Left renal pelvis (tissue), 4 donors: ENCODE results near the gene CAMK1D. TPM values are rescaled to one million over a fixed set of nuclear protein-coding genes. Genes with fewer than 3 reads are reported as not detected.
"Not testable (repeated sequence)": the region's sequence is repeated elsewhere in the genome, so short reads cannot be mapped to it uniquely, and the experiment has no call there.

Experiments used
- DNase-seq, 4 donors: peaks; one replicate each; pipeline ENCODE4 v3.0.0-alpha.2; 2013; ENCODE audit warnings: low read depth in 4 of 4, low spot score in 3 of 4
- polyA plus RNA-seq, 4 donors: library from polyadenylated mRNA; unstranded; fragments of 120-200 nt; gene quantifications; one replicate each; pipeline ENCODE4 v1.2.1, GENCODE V29; 2013; ENCODE audit not compliant: insufficient read length in 4 of 4

Gene CAMK1D
- polyA plus RNA-seq, 4 donors, result 11.1 to 20.6 (median 11.2) TPM

DNA sequence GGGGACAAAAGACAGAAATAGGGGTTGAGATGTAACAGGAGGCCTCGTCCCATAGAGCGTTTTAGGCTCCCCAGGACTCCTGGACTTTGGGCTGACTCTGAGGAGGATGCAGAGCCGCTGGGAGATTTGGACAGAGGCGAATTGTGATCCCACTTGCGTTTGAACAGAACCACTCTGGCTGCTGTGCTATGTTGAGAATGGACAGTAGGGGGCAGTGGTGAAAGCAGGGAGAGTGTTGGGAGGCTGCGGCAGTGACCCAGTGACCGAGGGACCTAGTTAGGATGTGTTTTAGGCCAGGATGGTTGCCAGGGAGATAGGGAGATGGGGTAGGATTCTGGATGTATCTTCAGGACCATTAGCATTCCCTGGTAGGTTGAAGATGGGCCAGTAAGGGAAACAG is 380.5 kb downstream of the CAMK1D start:
- DNase-seq, result no peak

DNA sequence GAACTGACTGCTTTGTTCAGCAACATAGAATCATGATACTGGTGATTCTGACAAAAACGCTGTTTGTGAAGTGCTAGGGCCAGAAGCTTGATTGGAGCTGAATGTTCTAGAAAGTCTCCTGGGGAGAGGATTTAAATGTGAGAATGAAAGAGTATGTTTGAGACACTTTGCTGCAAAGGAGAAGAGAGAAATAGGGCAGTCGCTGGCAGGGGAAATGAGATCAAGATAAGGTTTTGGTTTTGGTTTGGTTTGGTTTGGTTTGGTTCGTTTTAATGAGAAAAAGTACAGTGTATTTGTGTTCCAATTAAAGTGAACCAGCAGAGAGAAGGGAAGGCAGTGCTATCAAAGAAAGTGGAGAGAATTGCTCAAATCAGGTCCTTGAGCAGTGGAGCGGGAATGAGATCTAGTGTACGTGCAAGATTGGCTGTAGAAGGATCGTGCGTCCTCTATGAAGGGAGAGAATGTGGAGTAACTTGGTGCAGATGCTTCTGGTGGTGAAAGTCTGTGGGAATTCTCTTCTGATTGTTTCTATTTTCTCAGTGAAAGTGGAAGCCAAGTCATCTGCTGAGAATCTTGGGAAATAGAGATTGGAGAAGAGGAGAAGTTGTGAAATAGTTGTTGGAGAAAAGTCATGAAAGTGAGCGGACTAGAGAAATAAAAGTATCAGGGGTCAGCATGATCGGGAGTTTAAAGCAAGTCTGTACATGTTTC is 381.6 kb downstream of the CAMK1D start:
- DNase-seq, result no peak

DNA sequence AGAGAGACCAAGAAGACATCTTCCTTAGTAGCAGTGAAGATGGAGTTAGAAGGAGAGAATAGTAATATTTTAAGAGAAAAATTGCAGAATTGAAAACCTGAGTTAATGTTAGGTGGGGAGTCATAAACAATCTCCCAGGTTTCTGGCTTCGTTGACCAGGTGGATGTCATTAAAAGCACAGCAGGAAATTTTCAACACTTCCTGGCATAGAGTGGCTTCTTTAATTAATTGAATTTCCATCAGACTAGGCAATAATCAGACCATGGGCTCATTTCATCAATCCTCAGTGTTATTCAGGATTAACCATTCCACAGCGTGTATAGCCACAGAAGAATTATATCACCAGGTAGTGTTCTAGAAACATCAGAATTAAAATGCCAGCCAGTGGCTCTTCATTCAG is 383.9 kb downstream of the CAMK1D start:
- DNase-seq, result no peak

DNA sequence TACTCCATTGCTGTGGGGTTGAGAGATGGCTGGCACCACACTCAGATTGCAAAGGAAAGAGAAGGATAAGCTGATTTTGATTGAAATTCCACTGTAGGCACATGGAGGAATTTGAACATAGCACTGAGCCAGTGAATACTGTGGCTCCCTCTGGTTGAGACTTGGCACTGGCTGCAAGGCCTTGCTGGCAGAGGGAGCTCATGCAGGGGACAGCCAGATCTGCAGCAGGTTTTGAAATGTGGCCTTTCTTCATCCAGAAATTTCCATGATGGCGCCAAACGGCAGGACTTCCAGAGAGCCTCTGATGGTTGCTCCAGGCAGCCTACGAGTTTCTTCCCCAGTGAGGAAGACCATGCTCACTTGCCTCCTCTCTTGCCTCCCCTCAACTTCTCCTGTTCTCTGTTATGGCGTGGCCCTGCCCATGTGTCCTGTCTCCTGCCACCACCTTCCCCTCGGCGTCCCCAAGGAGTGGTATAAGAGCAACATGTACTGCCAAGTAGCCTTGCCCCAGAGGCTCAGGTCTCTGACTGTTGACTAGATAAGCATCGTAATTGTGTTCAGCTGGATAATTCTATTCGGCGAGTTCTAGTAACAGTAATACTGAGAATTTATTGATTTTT is 386.6 kb downstream of the CAMK1D start:
- no peak for DNase-seq

DNA sequence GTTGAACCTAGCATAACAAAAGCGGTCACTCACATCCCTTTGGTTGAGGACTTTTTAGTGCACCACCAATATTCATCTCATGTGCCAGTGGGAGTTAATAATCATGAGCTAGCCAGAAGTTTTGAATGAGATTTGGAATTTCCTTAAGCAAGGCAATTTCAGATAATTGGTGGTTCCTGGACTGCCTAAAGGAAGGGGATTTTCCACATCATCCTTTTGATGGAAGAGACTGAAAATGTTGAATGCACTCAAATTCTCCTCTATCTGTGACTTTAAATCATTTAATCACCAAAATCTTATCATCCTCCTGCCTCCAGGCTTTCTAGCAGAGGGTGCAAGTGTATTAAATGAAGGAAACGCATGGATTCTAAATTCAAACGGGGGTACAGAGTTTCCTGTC is 391.5 kb downstream of the CAMK1D start:
- no peak for DNase-seq

DNA sequence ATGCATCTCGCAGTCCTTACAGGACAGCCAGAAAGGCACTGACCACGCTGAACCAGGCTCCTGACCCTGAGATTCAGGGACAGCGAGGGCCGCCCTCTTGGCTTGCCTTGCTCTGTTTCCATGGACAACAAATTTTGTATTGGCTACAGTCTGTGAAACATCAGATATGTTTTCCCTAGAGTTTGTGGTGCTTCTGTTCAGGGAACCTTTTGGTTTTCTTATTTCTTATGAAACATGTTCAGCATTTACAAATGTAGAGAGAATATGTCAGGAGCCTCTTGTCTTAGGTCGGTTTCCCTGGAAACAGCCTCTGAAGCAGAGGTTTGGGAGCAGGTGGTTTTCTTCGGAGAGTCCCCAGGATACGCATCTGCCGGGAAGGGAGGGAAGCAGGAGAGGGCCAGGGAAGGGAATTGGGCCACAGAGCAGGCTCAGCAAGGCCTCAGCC is 392.0 kb downstream of the CAMK1D start:
- no peak for DNase-seq

DNA sequence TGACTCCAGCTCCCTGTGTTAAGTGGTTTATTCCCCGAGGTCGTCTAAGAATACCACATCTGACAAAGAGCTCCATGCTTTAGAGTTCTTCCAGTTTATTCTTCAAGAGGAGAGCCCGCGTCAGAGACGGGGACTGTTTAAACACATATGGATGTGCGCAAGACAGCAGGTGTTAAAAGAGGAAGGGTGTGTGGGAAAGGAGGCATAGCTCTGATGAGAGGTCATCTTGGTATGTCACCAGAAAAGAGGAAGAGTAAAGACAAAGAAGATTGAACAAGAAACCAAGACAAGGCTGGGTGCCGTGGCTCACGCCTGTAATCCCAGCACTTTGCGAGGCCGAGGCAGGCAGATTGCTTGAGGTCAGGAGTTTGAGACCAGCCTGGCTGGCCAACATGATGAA is 393.4 kb downstream of the CAMK1D start:
- DNase-seq, result no peak

DNA sequence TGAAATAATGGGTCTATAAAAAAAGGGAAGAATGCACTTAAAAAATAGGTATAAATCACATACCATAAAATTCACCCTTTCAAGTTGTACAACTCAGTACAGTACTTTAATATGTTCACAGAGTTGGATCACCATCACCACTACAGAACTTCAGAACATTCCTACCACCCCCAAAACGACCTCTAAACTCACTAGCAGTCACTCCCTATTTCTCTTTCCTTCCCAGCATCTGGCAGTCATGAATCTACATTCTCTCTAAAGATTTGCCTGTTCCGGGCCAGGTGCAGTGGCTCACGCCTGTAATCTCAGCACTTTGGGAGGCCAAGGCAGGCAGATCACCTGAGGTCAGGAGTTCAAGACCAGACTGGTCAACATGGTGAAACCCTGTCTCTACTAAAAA is 394.1 kb downstream of the CAMK1D start:
- not testable (repeated sequence) for DNase-seq

DNA sequence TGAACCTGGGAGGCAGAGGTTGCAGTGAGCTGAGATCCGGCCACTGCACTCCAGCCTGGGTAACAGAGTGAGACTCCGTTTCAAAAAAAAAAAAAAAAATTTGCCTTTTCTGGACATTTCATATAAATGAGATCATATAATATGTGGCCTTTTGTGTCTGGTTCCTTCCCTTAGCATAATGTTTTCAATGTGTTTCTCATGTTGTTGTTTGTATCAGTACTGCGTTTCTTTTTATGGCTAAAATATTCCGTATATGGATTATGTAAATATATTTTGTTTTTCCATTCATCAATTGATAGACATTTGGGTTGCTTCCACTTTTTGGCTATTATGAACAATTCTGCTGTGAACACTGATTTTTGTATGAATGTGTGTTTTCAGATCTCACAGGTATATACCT is 394.6 kb downstream of the CAMK1D start:
- no peak for DNase-seq

DNA sequence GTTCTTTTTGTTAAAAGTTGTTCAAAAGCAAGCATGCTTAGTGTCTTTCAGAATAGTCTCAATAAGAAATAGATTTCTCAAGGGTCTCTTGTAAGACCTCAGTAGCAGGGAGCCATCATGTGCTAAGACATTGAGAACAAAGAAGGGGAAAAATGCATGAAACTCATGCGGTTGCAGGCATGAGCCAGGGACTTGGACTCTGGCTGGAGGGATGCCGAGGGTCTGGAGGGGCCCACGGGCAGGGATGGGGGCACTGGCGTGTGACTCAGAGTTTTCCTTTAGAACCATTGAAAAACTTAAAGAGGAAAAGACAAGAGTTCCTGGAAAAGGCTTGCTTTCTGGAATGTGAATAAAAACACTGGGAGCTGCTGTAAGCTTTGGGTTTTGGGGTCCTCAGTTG is 398.8 kb downstream of the CAMK1D start:
- no peak for DNase-seq

DNA sequence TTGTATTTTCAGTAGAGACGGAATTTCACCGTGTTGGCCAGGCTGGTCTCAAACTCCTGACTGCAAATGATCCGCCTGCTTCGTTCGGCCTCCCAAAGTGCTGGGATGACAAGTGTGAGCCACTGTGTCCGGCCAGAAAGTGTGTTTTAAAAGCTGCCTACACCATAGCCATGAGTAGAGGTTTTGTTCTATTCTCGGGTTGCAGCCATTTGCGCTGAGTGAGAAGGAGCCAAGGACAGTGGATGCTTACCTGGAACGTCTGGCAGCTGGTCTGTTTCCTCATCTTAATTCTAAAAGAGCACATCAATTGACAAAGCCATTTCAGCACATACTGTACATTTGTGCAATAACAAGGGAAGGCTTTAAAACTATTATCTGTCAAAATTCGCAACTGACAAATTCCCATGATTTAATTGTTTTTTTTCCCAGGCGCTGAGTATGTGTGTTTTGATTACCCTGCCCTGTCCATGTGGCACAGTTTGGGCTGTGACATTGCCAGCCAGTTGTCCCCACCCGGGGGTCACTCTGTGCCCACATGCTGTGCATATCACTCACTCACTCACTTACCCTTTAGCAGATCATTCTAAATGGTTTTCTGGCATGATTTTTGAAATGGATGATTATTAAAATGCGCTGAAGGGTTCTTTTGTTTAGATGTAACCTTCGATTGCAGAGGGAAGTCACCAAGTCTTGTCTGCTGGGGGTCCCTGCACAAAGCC is 400.6 kb downstream of the CAMK1D start:
- DNase-seq, result no peak

DNA sequence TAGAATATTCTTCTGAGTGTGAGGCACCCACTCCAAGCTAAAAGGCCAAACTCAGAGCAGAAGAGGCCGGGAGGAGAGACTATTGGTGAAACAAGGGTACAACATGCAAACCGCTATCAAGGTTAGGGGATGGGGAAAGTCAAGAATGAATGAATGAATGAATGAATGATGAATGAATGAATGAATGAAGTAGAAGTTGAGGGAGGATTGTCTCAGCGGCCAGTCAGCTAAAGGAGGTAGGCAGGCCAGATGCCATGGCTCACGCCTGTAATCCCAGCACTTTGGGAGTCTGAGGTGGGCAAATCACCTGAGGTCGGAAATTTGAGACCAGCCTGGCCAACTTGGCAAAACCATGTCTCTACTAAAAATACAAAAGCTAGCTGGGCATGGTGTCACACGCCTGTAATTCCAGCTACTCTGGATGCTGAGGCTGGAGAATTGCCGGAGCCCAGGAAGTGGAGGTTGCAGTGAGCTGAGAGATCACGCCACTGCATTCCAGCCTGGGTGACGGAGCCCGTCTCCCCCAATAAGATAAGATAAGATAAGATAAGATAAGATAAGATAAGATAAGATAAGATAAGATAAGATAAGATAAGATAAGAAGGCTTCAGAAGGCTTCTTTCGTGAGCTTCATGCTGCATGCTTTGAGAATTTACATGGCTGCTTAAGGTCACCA is 401.3 kb downstream of the CAMK1D start:
- DNase-seq, result no peak

DNA sequence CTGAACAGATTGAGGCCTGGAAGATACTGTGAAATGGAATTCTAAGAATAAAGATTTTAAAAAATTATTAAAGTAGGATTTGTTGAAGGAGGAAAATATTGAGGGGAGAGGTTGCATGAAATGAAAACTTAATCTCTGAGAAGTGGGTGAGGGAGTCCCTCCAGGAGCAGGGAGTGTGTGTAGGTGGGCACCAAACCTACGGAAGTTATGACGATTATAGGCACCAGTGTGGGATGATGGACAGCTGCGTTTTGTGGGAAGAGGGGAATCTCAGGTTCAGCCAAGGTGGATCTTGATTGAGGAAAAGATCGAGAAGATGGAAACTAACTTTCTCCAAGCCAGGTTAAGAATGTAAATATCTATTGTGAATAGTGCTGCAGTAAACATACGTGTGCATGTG is 405.7 kb downstream of the CAMK1D start:
- DNase-seq, result no peak

DNA sequence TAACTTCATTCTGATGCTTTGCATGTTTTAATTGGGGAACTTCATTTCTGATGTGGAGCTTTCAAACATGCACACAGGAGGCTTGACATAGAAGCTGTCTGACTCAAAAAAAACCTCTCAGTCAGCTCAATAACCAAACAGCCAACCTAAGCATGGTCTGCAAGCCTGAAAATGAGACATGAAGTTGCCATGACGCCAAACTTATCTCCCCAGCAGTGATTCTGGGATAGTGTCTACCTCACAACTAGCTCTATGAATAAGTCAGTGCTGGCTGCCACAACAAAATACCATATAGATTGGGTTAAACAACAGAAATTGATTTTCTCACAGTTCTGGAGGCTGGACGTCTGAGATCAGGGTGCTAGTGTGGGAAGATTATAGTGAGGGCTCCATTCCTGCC is 408.0 kb downstream of the CAMK1D start:
- DNase-seq, result no peak

DNA sequence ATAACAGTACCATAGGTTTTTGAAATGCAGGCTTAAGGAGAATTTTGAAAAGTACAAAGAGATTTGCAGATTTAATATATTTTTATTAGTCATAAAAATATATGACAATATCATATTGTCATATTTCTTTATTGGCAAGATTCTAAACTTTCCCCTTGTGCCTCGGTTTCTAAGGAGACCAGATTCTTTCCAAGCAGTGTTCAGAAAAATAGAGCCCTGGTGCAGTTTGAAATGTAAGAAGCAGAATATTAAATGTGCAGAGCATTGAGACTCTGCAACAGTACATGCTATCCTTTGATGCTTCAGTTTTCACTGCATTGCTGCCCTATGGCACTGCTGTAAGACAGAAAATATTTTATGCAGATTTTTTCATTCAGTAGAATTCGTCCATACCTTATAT is 408.9 kb downstream of the CAMK1D start:
- DNase-seq, result no peak

DNA sequence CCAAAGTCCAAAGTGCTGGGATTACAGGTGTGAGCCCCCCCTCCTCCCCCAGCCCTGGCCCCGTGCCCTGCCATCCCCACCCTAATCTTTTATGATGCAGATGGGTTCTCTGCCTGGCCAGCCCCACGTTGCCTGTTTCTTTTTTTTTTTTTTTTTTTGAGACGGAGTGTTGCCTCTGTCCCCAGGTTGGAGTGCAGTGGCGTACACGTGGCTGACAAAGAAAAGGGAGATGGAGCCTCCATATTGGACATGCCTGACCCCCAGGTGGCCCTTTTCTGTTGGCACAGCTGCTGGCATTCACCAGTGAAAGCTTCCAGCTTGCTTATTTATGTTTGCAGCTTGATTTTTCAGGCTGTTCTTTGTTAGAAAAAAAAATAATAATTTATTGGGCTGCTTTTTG is 416.9 kb downstream of the CAMK1D start:
- no peak for DNase-seq

DNA sequence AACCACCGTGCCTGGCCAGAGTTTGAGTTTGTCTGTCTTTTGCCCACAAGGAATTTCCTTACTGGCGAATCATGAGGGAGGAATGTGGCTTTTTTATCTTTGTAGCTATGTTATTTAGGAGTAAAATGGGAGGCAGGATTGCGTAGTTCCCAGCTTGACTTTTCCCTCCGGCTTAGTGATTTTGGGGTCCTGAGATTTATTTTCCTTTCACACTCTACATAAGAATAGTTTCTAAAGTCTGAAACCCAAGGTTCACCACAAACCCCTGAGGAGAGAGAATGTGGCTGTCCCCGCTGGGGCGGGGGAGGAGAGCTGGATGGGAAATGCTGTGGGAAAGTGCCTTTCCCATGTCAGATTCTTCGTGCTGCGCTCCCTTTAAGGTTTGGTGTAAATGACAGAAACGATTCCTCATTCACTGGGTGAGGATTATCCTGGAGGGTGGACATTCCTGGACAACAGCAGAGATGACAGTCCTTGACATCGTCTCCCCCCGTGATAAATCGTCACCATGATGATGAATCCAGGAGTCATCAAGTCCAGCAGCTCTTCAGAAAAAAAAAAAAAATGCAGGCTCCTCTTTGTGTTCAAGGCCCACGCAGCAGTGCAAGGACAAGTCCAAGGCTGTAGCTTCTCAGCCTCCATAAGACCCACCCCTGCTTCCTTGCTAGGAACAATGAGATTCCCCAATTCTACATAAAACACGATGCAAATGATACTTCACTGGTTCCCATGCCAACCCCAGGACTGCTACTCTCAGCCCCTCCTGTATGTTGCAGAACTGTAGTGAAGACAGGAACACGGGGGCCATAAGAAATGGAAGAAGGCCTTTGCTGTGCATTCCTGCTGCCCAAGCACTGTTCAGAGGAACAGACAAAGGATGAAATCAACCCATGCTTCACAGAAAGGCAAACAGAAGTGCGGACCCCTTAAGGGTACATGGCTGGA is 419.1 kb downstream of the CAMK1D start:
- DNase-seq, result no peak

DNA sequence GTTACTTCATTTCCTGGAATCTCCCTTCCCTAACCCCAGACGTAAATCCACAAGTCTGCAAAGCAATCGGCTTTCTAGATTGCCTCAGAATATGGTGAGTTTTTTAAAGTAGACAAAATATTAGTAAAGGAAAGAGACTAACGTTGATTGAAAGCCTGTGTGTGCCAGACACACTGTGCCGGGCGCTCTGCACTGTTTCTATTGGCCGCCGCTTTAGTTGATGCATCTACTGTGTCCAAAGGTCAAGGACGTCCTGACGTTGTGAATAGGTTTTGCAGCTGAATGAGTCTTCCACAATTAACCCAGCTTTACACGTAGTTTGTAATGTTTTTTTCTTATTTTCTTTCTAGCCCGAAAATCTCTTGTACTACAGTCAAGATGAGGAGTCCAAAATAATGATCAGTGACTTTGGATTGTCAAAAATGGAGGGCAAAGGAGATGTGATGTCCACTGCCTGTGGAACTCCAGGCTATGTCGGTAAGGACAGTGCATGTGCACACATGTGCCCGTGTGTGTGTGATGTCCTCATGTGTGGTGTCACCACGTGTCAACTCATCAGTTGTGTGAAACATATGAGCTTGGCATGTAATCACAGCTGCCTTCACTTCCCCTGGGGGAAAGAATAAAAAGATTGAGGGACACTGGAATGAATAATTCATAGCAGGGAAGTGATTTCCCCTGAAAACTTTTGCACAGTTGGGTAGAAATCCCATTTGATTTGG is 420.1 kb downstream of the CAMK1D start:
- DNase-seq, result no peak

DNA sequence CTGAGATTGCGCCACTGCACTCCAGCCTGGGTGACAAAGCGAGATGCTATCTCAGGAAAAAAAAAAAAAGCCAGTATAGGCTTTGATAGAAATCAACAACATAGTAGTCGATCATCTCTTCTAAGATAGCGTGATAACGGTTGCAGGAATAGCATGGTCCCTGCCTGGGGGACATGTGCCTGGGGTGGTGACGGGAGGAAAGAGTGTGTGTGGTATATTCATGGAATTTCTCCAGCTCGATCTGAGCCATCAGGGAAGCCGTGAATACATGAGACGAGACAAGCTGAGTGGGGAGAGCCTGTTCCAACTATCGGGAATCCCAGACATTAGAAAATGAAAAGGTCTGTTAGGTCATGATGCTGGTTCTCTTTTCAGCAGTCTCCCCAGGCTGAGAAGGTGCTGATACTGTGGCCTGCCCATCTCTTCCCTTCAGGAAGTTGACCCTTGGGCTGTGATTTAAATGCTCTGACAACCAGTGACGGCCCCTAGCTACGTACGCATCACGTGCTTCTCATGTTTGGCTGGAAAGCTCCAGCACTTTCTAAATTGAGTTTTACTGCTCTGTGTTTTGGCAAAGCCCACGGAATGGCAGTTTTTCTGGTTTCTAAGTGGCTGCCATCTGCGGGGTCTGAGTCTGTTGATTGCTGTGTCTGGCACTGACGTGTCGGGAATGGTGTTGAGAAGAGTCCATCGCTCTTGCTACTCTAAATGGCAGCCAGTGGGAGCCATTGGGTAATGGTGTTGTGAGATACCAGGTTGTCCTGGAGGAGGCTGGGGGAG is 422.8 kb downstream of the CAMK1D start:
- DNase-seq, result no peak
